ENCODE results near the gene SLC7A10.

SLC7A10 gene

DNA sequence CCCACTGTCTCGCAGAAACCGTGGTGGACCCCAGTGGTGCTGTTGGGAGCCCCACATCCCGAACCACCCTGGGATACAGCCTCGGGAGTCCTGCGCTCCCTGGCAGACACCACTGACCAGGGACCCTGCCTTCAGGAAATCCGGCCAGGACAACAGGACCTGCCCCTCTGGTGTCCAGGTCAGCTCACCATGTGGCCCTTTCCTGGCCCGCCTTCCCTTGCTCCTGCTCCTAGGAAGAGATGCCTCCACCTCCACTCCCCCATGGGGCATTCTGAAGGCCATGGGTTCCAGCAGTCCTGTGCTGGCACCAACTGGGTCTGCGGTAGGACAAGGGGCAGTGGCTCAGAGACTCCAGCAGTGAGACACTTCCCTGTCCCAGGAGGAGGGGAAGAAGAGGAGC is 22.5 kb upstream of the SLC7A10 start:
- no peak overlapping the region for H3K27ac ChIP-seq
- TF ChIP-seq, protein P1, sequence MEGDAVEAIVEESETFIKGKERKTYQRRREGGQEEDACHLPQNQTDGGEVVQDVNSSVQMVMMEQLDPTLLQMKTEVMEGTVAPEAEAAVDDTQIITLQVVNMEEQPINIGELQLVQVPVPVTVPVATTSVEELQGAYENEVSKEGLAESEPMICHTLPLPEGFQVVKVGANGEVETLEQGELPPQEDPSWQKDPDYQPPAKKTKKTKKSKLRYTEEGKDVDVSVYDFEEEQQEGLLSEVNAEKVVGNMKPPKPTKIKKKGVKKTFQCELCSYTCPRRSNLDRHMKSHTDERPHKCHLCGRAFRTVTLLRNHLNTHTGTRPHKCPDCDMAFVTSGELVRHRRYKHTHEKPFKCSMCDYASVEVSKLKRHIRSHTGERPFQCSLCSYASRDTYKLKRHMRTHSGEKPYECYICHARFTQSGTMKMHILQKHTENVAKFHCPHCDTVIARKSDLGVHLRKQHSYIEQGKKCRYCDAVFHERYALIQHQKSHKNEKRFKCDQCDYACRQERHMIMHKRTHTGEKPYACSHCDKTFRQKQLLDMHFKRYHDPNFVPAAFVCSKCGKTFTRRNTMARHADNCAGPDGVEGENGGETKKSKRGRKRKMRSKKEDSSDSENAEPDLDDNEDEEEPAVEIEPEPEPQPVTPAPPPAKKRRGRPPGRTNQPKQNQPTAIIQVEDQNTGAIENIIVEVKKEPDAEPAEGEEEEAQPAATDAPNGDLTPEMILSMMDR (conservative IDR thresholded peaks at IDR 0.05): no peak

DNA sequence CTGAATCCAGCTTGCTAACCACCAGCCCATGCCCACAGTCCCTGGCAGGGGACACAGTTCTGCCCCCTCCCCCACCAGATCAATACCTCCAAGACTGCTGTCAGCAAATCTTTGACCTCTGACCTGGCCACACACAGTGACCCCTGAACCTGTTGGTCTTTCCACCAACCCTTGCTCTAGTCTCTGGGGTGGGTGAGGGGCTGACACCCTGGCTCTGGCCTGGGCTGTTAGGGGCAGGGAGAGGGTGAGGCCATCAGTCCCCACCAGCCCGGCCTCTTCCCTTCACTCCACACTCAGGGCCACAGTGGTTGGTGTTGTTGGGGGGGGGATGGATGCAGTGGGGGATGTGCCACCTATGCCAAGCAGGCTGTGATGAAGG is 21.8 kb upstream of the SLC7A10 start:
- H3K27ac ChIP-seq: no peak overlapping the region
- TF ChIP-seq, protein P1 (conservative IDR thresholded peaks at IDR 0.05): no peak

DNA sequence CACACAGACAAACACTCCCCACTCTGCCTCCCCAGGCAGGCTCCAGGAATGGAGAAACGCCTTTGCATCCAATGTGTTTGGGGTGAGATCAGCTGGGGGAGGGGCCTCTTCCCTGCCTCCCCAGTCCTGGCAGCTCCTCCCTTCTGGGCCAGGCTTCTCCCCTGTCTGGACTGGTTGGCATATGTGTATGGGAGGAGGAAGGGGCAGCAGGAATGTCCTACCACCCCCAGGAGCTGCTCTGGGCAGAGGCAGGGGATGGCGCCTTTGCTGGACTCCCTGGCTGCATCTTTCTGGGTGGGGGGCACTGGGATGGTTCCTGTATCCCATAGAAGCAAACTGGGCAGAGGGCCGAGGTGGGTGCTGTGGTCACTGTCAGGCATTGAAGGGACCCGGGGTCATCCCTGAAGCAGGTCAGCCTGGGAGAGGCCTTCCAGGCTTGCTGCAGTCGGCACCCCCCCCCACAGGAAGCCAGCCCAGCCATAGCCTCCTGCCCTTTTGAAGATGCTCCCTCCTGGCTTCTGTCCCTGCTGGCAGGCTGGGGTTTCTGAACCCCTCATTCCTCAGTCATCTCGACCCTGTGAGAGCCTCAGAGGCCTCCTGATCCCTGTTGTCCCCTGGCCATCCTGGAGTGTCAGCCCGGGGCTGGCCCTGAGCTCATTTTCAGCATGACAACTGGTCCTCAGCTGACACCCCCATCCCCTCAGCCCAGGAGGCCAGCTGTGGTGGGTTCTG is 21.2 kb upstream of the SLC7A10 start:
- TF ChIP-seq, protein P1 (conservative IDR thresholded peaks at IDR 0.05): no peak

DNA sequence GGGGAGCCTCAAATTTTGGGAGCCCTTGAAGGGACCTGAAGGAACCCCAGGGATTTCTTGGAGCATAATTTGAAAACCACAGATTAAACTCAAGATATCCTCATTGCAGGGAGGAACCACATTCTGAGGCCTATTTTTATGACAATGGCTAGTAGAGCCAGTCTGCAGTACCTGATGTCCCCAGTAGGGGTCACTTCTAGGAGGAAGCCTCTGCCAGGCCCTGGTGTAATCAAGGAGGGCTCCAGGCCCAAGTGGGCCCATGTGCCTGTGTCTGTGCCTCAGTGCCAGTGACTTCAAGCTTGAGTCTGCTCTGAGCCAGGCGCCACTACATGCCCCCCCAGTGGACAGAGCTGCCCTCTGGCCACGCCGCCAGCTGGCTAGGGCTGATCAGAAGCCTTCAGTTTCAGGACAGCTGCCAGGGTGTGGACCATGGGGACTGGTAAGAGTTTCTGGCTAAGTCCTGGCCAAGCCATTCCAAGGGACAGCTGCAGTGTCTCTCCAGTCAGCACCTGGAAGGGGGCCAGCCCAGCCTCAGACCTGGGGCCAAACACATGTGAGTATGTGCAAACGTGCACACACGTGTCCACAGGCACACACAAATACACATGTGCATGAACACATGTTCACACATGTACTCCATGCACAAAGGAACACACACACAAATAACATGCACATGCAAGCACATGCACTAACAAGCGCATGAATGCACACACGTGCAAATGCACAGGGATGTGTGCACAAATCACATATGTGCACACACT is 20.5 kb upstream of the SLC7A10 start:
- TF ChIP-seq, protein P1 (conservative IDR thresholded peaks at IDR 0.05): peak; percentile 54
- no peak overlapping the region for H3K27ac ChIP-seq

More for the DNA sequence above, 21.2 kb upstream of the SLC7A10 start:
- H3K27ac ChIP-seq: no peak overlapping the region

DNA sequence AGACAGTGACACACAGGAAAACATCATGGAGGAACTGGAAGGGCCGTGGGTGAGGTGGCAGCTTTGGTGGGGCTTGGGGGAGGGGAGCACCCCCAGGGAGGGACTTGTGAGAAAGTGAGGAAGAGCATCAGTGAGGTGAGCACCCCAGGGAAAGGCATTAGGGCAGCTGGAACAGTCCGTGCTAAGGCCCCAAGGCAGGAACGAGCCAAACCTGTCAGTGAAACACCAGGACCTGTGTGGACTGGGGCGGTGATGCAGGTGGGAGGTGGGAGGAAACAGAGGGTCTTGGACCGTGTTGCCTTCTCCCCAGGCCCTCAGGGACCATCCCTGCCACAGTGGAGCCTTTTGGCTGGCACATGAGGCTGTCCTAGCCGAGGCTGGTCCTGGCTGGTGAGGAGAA is 17.3 kb upstream of the SLC7A10 start:
- no peak overlapping the region for H3K27ac ChIP-seq

DNA sequence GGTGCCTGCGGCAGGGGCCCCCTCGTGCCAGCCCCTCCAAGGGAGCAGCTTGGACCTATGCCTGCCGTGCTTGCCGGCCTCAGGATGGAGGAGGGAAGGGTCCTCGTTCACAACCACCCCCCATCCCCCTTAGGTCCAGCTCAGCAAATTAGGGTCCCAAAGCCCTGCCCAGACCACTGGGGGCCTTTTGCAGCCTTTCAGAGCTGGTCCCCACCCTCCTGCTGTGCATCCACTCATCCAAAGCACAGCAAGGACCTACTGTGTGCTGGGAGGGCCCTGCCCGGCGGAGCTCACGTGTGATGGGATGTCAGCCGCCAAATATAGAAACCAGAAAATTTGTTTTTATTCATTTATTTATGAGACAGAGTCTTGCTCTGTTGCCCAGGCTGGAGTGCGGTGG is 16.5 kb upstream of the SLC7A10 start:
- no peak overlapping the region; the same call in 1 of the 2 replicates for H3K27ac ChIP-seq
- TF ChIP-seq, protein P1 (conservative IDR thresholded peaks at IDR 0.05): no peak

More for the DNA sequence above, 17.3 kb upstream of the SLC7A10 start:
- TF ChIP-seq, protein P1 (conservative IDR thresholded peaks at IDR 0.05): no peak

DNA sequence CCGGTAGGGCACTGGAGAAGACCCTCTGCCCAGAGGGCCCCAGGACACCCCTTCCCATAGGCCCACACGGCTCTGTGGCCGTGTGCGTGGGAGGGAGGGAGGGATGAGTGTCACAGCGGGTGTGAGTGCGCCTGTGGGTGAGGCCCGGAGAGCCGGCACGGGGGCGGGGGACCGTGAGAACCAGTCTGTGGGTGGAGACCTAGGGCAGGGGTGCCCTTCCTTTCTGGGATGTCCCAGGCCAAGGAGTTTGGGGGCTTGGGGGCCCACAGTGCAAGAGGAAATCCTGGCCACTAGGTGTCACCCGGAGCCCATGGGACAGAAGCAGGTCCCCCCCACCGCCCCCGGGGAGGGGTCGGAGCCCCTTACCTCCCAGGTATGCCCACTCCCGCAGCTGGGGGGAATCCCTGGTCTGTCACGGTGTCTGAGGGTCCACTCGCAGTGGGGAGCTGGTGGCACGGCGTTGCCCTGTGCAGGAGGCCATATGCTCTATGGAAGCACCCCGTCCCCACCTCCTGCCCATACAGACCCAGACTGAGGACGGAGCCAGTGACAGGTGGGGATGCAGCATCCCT is 16.0 kb upstream of the SLC7A10 start:
- TF ChIP-seq, protein P1 (conservative IDR thresholded peaks at IDR 0.05): peak; percentile 94

More for the DNA sequence above, 16.0 kb upstream of the SLC7A10 start:
- H3K27ac ChIP-seq: no peak overlapping the region; the same call in 1 of the 2 replicates

All from VCaP (cell line).